GM19452 (cell line): ENCODE results near the gene ECT2L.
A peak's percentile ranks its signal among the peaks of the same experiment; 100 is the strongest.

ENCODE experiments used
- ATAC-seq: cut with Tn5 transposase; IDR thresholded peaks from one replicate; pipeline ENCODE4 v1.9.1; 2021; ENCODE audit not compliant: unreplicated experiment

ECT2L gene

DNA sequence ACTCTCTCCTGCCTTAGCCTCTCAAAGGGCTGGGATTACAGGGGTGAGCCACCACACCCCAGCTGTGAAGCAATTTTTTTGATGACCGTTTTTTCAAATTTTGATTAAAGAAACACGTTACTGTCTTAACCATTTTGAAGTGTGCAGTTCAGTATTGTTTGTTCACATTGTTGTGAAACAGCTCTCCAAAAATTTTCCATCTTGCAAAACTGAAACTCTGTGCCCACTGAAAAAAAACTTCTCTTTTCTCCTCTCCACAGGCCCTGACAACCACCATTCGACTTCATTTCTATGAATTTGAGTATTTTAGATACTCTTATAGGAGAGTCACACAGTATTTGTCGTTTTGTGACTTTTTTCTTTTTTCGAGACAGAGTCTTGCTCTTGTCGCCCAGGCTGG is 53.9 kb downstream of the ECT2L start:
- no peak for ATAC-seq

- no peak for ATAC-seq
Measured at GRCh38 chr6:138856654-138857053, 60.8 kb downstream of the ECT2L start.

GRCh38 chr6:138857775-138858174 is 61.9 kb downstream of the ECT2L start:
- ATAC-seq, result no peak

DNA sequence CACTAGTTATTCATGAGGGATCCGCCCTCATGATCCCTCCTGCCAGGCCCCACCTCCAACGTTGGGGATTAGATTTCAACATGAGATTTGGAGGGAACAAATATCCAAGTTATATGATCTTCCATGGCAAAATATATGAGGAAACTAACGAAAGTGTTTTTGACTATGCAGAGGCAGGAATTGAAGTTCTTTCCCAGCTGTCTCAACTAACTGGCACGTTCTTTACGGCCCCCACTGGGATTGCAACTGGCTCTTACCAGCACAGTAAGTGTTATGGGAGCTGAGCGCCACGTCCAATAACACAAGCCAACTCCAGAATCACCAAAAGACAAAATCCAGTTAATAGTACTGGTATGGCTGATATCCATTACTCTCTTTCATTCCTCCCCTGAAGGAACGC is 66.6 kb downstream of the ECT2L start:
- no peak for ATAC-seq

DNA sequence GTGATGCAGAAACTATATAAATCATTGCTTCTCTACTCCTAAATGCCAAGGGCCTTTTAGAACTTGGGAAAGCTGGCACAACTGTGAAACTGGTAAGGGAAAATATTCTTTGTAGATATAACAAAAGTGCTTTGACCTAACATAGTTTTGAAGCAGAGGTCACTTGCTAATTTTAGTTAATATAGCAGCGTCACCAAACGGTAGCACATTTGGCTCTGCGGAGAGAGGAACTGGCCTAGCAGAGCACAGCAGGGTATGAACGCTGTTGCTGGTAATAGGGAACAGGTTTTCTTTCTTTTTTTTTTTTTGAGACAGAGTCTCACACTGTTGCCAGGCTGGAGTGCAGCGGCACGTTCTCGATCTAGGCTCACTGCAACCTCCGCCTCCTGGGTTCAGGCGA is 67.4 kb downstream of the ECT2L start:
- ATAC-seq, result no peak

GRCh38 chr6:138864343-138864890 is 68.5 kb downstream of the ECT2L start:
- no peak for ATAC-seq

DNA sequence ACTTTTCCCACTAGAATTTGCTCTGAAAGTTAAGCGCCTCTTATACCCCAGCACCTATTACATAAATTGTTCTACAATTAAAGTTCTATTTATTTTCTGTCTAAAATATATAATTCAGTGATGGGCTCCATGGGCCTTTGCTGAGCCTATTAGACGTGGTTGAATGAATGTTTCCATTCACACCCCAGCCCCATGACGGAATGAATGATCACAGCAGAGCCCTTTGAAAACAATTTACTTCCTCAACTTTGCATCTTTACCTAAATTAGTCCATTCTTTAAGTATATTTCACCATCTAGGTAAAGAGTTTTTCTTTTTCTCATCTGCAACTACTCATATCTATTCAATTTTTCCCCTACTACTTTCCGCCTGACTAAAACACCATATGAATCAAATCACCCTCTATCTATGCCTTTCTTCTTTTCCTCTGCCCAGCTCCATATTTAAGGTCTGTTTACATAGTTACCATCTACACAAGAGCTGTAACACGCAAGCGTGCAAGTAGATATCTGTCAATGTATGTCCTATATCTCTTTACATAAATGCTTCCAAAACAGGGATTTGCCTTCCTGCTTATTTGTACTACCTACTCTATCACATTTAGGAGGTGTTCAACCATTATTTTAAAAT is 69.7 kb downstream of the ECT2L start:
- no peak for ATAC-seq

GRCh38 chr6:138868181-138868580 is 72.3 kb downstream of the ECT2L start:
- ATAC-seq, result no peak

DNA sequence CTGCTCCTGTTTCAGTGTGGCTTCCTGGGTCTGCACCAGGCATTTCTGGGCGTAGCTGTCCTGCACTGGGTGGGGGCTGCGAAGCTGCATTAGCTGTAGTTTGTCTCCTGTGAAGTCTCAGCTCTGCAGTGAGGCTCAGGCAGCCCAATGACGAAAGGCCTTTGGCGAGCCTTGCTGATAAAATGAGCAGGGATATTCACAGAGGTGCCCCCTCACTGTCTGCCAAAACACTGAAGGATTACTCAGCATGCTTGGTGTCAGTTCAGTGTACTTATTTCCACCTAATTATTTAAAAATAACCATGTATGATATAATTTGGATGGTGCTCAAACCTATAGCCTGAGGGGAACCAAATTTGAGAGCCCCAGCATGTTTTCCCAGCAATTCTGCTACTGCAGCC is 73.5 kb downstream of the ECT2L start:
- no peak for ATAC-seq

GRCh38 chr6:138873191-138873590 is 77.3 kb downstream of the ECT2L start:
- ATAC-seq, result no peak

DNA sequence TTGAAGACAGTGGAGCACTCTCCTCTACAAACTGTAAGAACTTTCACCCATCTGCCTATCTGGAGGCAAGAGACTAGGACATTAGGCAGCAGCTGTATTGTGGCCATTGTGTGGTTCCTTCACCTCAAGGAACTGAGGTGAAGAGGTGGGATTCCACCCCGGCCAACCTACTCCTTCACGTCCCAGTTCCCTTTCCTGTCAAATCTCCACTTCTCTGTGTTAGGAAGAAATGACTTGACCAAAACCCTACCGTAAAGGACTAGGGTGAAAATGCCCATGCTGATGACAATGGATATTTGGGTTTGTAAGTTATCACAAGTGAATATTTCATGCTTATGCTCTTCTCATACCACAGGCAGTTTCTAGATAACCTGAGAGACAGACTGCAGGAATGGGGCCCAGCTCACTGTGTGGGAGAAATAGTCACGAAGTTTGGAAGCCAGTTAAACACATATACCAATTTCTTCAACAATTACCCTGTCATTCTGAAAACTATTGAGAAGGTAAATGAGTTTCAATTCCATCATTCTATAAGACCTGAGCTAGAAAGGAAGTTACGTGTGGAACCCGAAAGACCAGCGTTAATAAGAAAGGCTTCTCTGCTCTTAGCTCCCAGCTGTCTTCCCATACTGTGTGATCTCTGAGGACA is 86.6 kb downstream of the ECT2L start:
- ATAC-seq, result peak; percentile 70

- no peak for ATAC-seq
Measured at GRCh38 chr6:138885156-138885819, 89.4 kb downstream of the ECT2L start.

DNA sequence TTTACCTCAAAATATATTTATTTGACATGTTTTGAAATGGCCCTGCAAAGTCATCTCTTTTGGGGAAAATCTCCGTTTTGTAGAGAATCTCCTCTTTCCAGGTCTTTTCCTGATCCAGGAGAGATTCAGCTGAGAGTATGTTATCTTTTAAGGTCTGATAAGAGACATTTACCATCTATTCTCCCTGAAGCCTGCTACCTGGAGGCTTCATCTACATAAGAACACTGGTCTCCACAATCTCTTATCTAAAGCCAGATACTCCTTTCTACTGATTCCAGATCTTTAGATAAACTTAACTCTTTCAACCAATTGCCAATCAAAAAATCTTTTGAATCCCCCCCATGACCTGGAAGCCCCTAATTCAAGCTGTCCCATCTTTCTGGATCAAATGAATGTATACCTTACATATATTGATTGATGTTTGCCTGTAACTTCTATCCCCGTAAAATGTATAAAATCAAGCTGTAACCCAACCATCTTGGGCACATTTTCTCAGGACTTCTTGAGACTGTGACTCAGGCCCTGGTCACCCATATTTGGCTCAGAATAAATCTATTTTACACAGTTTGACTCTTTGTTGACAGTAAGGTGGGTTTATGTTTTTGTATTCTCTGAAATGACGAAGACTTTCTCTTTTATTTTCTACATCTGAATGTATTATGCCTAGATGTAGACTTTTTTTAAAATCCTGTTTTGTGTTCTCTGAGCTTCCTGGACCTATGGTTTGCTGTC is 95.5 kb downstream of the ECT2L start:
- ATAC-seq, result no peak

- no peak for ATAC-seq
Measured at GRCh38 chr6:138896104-138896756, 100.3 kb downstream of the ECT2L start.

DNA sequence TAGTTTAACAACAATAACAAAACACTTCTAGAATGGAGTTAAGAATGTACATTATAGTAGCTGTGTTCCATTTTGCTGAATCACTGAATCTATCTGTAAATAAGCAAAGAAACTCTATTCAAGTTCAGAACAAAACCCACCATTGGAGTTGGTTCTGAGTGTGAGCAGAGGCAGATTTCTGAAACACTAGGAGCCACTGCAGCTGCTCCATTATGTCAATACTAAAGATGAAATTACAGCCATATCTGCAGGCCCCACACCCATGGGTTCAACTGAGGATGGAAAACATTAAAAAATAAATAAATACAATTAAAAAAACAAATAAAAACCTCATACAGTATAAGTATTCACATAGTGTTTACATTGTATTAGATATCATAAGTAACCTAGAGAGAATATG is 101.1 kb downstream of the ECT2L start:
- no peak for ATAC-seq

DNA sequence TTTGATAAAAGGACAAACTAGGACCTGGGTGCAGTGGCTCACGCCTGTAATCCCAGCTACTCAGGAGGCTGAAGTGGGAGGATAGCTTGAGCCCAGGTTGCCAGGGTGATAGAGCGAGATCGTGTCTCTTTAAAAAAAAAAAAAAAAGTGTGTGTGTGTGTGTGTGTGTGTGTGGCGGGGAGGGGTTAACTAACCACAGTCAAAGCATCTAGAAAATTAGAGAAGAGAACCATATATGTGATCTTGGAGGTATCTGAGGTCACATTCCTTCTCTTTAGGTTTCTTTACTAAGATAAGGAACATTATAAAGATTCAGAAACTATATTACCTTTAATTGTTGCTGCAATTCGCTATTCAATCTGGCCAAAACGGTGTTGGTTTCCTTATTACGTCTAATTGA is 111.3 kb downstream of the ECT2L start:
- ATAC-seq, result no peak

GRCh38 chr6:138909511-138909910 is 113.6 kb downstream of the ECT2L start:
- ATAC-seq, result no peak

GRCh38 chr6:138909975-138910374 is 114.1 kb downstream of the ECT2L start:
- no peak for ATAC-seq

DNA sequence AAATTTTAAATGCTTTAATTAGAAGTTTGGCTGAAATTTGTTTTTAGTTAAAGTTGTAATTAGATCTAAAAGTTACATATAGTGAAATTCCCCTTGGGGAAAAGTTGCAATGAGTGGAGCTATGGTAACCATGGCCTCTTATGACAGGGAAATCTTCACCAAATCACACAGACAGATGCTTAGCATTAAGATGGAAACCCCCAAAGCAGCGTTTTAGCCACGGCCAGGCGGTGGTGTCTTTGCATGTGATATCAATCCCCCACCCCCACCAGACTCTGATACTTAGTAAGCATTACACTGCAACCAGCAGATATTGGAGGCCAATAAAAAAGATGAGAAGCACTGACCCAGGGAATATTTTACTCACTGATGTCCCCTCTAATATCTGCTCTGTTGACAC is 116.4 kb downstream of the ECT2L start:
- ATAC-seq, result no peak

DNA sequence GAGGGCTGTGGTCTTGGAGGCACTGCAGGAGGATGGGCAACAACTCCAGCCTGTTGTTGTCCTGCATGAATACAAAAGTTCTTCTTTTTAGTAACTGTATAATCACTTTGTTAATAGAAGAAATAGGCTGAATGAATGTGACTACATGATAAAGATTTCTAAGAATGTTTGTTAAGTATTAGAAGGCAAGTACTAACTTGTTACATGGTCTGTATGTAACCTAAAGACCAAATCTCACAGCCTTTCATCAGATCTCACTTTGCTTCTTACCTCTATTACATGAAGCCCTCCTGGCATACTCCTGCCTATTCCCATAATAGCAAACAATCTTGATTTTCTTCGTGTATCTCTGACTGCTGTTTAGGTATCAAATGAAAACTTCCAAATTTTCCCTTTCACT is 118.8 kb downstream of the ECT2L start:
- ATAC-seq, result no peak

DNA sequence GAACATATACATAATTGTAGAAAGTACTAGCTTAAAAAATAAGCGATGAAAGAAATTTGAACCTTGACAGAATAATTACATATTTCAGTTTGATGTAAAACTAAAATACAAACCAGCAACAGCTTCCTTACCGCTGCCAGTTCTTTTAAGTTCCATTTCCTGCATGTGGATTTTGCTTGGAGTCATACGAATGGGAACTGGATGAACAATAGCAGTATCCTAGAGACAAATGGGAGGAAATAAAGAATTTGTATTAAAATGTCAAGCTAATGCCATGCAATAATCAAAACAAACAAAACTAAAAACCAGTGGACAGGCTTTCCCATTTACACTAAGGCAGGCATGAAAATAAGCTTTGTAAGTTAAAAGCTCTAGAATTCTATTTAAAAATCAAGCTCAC is 125.0 kb downstream of the ECT2L start:
- no peak for ATAC-seq
